Measurements from ENCODE around the gene SSR1. TPM values are rescaled to one million over a fixed set of nuclear protein-coding genes. Genes with fewer than 3 reads are reported as not detected.
A peak's percentile ranks its signal among the peaks of the same experiment; 100 is the strongest.

The SSR1 gene
- total RNA-seq, 1 donor from 2014 or later, result 132 TPM

DNA sequence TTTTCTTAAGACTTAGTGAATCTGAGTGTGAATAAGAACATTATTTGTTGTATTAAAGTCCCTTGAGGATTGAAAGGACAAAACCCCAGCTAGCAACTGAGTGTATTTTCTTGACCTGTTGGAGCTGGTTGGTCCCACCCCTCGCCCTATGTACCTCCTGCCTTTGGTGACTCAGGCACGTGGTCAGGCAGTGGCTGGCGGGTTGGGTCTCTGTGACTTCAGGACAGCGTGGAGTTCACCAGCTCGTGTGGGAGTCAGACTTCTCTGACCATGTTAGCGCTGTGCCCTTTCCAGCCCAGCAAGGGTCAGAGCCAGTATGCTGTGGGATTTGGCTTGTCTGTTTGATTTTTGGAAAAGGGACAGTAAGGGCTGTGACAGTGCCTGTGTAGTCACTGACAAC, 93.7 kb downstream of the SSR1 start:
- Mint-ChIP-seq H3K4me1 (ENCODE audit: unreplicated experiment) (peaks cover 59% of the 10 kb centered on the region), H3K27me3 (ENCODE audit: unreplicated experiment) (peaks cover 8% of the 10 kb centered on the region), H3K27ac (ENCODE audit: unreplicated experiment) (no peak overlapping the region), H3K36me3 (ENCODE audit: low read depth, unreplicated experiment) (peaks cover 26% of the 10 kb centered on the region), H3K9me3 (ENCODE audit: unreplicated experiment) (no peaks in the 10 kb centered on the region), H3K4me3 (ENCODE audit: unreplicated experiment) (no peak overlapping the region)
- DNase-seq (ENCODE audit: low spot score), result no peak
- TF ChIP-seq, protein P1, sequence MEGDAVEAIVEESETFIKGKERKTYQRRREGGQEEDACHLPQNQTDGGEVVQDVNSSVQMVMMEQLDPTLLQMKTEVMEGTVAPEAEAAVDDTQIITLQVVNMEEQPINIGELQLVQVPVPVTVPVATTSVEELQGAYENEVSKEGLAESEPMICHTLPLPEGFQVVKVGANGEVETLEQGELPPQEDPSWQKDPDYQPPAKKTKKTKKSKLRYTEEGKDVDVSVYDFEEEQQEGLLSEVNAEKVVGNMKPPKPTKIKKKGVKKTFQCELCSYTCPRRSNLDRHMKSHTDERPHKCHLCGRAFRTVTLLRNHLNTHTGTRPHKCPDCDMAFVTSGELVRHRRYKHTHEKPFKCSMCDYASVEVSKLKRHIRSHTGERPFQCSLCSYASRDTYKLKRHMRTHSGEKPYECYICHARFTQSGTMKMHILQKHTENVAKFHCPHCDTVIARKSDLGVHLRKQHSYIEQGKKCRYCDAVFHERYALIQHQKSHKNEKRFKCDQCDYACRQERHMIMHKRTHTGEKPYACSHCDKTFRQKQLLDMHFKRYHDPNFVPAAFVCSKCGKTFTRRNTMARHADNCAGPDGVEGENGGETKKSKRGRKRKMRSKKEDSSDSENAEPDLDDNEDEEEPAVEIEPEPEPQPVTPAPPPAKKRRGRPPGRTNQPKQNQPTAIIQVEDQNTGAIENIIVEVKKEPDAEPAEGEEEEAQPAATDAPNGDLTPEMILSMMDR (IDR thresholded peaks at IDR 0.05; ENCODE audit: unreplicated experiment), result no peak

DNA sequence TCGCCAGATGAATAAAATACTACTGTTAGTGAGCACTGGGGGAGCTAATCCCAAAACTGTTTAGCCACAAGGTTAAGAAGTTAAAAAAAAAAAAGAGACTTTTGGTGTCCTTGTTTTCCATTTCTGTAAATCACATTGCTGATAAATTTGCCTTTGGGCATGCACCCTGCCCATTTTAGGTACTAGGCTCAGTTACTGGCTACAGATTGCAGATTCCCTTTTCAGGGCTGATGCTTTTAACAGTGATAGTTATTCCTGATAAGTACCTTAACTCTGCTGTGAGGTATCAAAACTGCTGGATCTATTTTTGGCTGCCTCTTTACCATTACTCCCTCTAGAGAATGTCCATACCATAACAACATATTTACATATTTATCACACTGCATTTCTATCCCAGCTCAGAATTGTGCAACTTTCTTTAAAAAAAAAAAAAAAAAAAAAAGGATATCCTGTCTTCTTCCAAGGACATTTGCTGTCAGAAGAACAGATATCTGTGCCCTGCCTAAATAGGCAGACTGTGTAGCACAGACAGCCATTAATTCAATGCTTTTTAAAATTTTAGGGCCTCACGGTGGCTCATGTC, 94.5 kb downstream of the SSR1 start:
- Mint-ChIP-seq H3K27ac (ENCODE audit: unreplicated experiment) (peak overlapping the region; percentile 86), H3K4me1 (ENCODE audit: unreplicated experiment) (peaks cover 58% of the 10 kb centered on the region), H3K4me3 (ENCODE audit: unreplicated experiment) (no peak overlapping the region), H3K36me3 (ENCODE audit: low read depth, unreplicated experiment) (peaks cover 29% of the 10 kb centered on the region), H3K9me3 (ENCODE audit: unreplicated experiment) (no peaks in the 10 kb centered on the region), H3K27me3 (ENCODE audit: unreplicated experiment) (peaks cover 8% of the 10 kb centered on the region)
- DNase-seq (ENCODE audit: low spot score), result no peak
- TF ChIP-seq, protein P1 (IDR thresholded peaks at IDR 0.05; ENCODE audit: unreplicated experiment), result no peak

Other genes starting within 250 kb of the SSR1 start
- gene RREB1, start 205.2 kb downstream of the SSR1 start, total RNA-seq (ENCODE audit: unreplicated experiment), result 57.6 TPM
- gene CAGE1, start 76.5 kb upstream of the SSR1 start, total RNA-seq (ENCODE audit: unreplicated experiment), result not detected
- 12.6 TPM for gene RIOK1, start 76.6 kb upstream of the SSR1 start, total RNA-seq (ENCODE audit: unreplicated experiment)
- 109 TPM for gene DSP, start 228.5 kb upstream of the SSR1 start, total RNA-seq (ENCODE audit: unreplicated experiment)

Measured in endothelial cell (in vitro differentiated cells).